ENCODE data around the gene SRCAP.
A peak's percentile ranks its signal among the peaks of the same experiment; 100 is the strongest.

SRCAP gene

DNA sequence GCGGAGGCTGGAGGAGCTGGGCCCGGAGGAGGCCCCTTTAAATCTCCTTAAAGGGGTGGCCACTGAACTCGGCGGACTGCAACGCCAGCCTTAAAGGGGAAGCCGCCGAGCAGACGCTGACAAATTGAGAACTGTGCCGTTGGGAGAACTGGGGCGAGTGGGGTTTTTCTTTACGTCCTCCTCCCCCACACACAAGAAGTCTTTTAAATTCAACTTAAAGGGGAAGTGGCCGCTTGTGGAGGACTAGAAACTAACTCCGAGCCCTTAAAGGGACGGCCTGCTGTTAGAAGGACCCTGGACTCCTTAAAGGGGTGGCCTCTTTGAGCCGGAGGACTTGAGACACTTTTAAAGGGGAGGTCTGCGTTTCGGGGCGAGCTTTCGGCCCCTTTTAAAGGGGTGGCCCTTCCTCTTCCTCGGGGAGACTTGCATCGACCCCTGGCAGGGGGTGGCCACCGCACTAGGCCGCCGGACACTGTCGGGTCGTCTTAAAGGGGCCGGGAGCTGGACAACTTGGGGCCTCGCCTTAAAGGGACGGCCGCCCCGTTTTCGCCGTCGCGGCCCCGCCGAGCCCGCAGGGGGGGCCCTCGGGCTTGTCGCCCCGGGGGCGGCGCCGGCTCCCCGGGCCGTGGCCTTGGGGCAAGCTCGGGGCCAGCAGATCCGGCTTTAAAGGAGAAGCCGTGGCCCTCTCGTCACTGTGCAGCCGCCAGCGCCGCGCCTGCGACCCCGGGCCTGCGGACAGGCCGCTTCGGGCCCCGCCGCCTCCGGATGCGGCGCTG, 40.1 kb upstream of the SRCAP start:
- Histone ChIP-seq H3K4me3 (peak overlapping the region; percentile 95), H3K27me3 (ENCODE audit: low read depth) (no peaks in the 10 kb centered on the region), H3K9me3 (no peaks in the 10 kb centered on the region), H3K36me3 (replicated peaks) (peaks cover 54% of the 10 kb centered on the region), H3K4me1 (peaks cover 13% of the 10 kb centered on the region)
- in situ Hi-C loops (cut with MboI; ENCODE audit: low sequenced_read_pairs) = no loop called here
- peak; percentile 58 to 94 for DNase-seq (ENCODE audit: low spot score in 2 of 2)

GRCh38 chr16:30659507-30660423, 39.2 kb upstream of the SRCAP start:
- DNase-seq (ENCODE audit: low spot score in 2 of 2) = no peak
- in situ Hi-C loops (cut with MboI; ENCODE audit: low sequenced_read_pairs) = no loop called here
- Histone ChIP-seq H3K27me3 (ENCODE audit: low read depth) (no peaks in the 10 kb centered on the region), H3K9me3 (no peaks in the 10 kb centered on the region), H3K4me1 (peaks cover 13% of the 10 kb centered on the region), H3K4me3 (peak overlapping the region; percentile 95), H3K36me3 (replicated peaks) (peaks cover 52% of the 10 kb centered on the region)

DNA sequence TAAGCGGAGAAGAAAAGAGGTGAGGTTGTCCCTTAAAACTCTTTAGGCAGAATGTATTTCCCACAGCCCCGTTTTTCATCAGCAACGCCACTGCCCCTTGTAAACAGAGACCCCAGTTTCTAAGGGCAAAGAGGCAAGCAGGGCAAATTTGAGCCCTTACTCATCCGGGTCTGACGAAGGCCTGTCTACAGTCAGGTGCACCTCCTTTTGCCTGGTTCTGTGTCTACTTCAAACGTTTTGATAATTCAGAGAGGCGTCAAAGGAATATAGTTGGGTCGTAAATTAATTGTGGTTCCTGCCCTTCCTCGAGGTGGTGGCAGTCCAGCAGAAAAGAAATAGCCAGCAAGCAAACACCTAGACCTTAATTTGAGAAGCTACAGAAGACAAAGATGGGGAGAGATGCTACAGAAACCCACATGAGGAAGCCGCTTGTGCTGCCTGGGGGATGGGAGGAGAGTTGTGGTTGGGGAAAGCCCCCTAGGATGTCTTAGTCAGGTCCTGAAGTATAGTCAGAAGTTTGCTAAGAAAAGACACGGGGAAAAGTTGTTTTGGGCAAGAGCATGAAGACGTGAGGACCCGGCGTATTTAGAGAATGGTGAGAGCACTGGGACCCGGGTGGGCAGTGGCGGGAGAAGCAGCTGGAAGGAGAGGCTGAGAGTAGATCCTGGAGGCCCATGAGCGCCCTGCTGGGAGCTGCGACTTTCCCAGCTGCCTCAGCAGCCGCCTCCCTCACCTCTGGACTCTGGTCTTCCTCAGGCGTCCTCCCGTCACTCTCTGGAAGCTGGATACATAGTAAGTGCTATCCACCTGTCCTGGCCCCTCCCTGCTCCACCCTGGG, 38.3 kb upstream of the SRCAP start:
- Histone ChIP-seq H3K27me3 (ENCODE audit: low read depth) (no peaks in the 10 kb centered on the region), H3K36me3 (replicated peaks) (peaks cover 53% of the 10 kb centered on the region), H3K9me3 (no peaks in the 10 kb centered on the region), H3K4me1 (peaks cover 13% of the 10 kb centered on the region), H3K4me3 (peak overlapping the region; percentile 95)
- no peak for DNase-seq (ENCODE audit: low spot score in 2 of 2)
- in situ Hi-C loops (cut with MboI; ENCODE audit: low sequenced_read_pairs) = no loop called here

DNA sequence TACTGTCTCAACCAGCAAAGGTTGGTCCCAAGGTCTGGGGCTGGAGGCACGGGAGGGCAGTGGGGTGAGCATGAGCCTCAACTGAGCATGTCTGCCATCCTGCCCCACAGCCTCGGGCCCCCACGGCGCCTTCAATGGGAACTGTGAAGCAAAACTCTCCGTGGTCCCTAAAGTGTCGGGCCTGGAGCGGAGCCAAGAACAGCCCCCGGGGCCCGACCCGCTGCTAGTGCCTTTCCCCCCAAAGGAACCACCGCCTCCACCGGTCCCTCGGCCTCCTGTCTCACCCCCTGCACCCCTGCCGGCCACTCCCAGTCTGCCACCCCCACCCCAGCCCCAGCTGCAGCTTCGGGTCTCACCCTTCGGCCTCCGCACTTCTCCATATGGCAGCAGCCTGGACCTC, 36.5 kb upstream of the SRCAP start:
- H3K4me1 ChIP-seq = peaks cover 10% of the 10 kb centered on the region
- DNase-seq (ENCODE audit: low spot score in 2 of 2) = no peak
- H3K4me3 ChIP-seq = no peak overlapping the region
- no peaks in the 10 kb centered on the region for H3K27me3 ChIP-seq (ENCODE audit: low read depth)
- no peaks in the 10 kb centered on the region for H3K9me3 ChIP-seq
- in situ Hi-C loops (cut with MboI; ENCODE audit: low sequenced_read_pairs) = no loop called here
- peaks cover 55% of the 10 kb centered on the region for H3K36me3 ChIP-seq (replicated peaks)

DNA sequence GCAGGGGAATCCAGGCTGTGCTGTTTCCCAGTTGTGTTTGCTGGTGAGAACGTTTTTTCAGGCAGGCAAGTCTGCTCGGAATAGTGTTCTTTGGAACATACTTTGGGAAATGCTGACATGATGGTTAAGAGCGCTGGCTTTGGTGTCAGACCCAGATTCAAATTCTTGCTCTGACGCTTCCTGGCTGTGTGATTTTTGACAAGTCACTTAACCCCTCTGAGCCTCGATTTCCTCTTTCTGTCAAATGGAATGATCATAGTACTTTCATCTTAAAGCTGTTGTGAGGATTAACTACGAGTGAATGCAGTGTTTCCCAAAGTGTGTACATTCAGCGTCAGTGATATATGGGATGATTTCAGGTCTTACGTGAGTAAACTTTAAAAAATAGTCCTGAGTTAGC, 35.9 kb upstream of the SRCAP start:
- no peak overlapping the region for H3K4me3 ChIP-seq
- in situ Hi-C loops (cut with MboI; ENCODE audit: low sequenced_read_pairs) = no loop called here
- no peaks in the 10 kb centered on the region for H3K9me3 ChIP-seq
- H3K27me3 ChIP-seq (ENCODE audit: low read depth) = no peaks in the 10 kb centered on the region
- H3K4me1 ChIP-seq = peaks cover 8% of the 10 kb centered on the region
- no peak for DNase-seq (ENCODE audit: low spot score in 2 of 2)
- H3K36me3 ChIP-seq (replicated peaks) = peaks cover 61% of the 10 kb centered on the region

DNA sequence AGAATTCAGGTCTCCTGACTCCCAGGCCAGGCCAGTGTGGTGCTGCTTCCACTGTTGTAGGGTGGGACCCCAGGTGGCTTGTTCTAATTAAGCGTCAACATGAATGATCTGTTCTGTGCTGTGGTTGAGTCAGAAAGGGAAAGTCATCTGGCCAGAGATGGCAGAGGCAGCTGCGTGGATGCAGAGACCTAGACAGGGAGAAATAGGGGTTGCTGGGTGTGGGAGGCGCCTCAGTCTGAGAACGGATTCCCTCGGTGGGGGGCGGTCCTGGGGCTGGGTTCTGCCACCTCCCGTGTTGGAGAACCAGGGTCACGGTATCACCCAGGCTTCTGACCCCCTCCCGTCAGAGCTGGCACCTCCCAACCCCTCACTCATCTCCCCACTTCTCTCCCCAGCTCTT, 35.2 kb upstream of the SRCAP start:
- Histone ChIP-seq H3K9me3 (no peaks in the 10 kb centered on the region), H3K4me3 (no peak overlapping the region), H3K27me3 (ENCODE audit: low read depth) (no peaks in the 10 kb centered on the region), H3K4me1 (peaks cover 8% of the 10 kb centered on the region), H3K36me3 (replicated peaks) (peaks cover 67% of the 10 kb centered on the region)
- no peak for DNase-seq (ENCODE audit: low spot score in 2 of 2)
- in situ Hi-C loops (cut with MboI; ENCODE audit: low sequenced_read_pairs) = no loop called here

DNA sequence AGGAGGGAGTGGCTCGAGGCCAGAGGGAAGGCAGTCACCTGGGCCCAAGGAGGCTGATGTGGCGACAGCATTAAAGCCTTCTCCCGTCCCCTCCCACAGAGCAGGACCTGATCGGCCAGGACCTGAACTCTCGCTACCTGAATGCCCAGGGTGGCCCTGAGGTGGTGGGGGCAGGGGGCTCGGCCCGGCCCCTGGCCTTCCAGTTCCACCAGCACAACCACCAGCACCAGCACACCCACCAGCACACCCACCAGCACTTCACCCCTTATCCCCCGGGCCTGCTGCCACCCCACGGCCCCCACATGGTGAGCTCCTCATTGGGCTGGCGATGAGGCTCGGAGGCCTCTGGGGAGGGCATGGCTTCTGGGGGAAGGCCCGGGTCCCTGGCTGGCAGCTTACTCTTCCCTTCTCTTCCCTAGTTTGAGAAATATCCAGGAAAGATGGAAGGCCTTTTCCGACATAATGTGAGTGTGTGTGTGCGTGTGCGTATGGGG, 34.3 kb upstream of the SRCAP start:
- H3K4me3 ChIP-seq = no peak overlapping the region
- no peaks in the 10 kb centered on the region for H3K27me3 ChIP-seq (ENCODE audit: low read depth)
- no peak for DNase-seq (ENCODE audit: low spot score in 2 of 2)
- peaks cover 74% of the 10 kb centered on the region for H3K36me3 ChIP-seq (replicated peaks)
- in situ Hi-C loops (cut with MboI; ENCODE audit: low sequenced_read_pairs) = no loop called here
- H3K4me1 ChIP-seq = peaks cover 8% of the 10 kb centered on the region
- H3K9me3 ChIP-seq = no peaks in the 10 kb centered on the region

- Histone ChIP-seq H3K9me3 (no peaks in the 10 kb centered on the region), H3K4me1 (peaks cover 7% of the 10 kb centered on the region), H3K4me3 (no peak overlapping the region), H3K27me3 (ENCODE audit: low read depth) (no peaks in the 10 kb centered on the region), H3K36me3 (replicated peaks) (peaks cover 80% of the 10 kb centered on the region)
- no peak for DNase-seq (ENCODE audit: low spot score in 2 of 2)
- in situ Hi-C loops (cut with MboI; ENCODE audit: low sequenced_read_pairs) = no loop called here
Observed at GRCh38 chr16:30665155-30665829, 33.7 kb upstream of the SRCAP start.

DNA sequence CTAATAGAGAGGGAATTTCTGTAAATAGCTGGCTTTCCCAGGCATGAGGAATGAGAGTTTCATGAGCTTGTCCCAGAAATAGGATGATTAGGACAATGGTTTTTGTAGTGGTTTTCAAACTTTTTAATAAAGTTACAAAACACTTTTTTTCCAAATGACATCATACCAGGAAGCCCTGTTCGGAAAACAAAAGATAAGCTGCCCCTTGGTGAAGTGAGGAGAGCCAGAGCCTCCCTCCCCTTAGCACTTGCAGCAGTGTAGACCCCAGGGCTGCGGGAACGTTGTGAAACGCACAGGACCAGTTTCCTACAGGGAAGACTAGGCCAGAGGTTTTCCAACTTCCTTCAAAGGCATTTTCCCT, 33.2 kb upstream of the SRCAP start:
- Histone ChIP-seq H3K4me1 (peaks cover 2% of the 10 kb centered on the region), H3K4me3 (no peak overlapping the region), H3K36me3 (replicated peaks) (peaks cover 82% of the 10 kb centered on the region), H3K27me3 (ENCODE audit: low read depth) (no peaks in the 10 kb centered on the region), H3K9me3 (no peaks in the 10 kb centered on the region)
- in situ Hi-C loops (cut with MboI; ENCODE audit: low sequenced_read_pairs) = no loop called here
- DNase-seq (ENCODE audit: low spot score in 2 of 2) = no peak

- Histone ChIP-seq H3K27me3 (ENCODE audit: low read depth) (no peaks in the 10 kb centered on the region), H3K4me1 (no peaks in the 10 kb centered on the region), H3K4me3 (no peak overlapping the region), H3K9me3 (no peaks in the 10 kb centered on the region), H3K36me3 (replicated peaks) (peaks cover 80% of the 10 kb centered on the region)
- in situ Hi-C loops (cut with MboI; ENCODE audit: low sequenced_read_pairs) = no loop called here
- no peak for DNase-seq (ENCODE audit: low spot score in 2 of 2)
Observed at GRCh38 chr16:30666681-30667080, 32.3 kb upstream of the SRCAP start.

- Histone ChIP-seq H3K36me3 (replicated peaks) (peaks cover 72% of the 10 kb centered on the region), H3K4me3 (no peak overlapping the region), H3K4me1 (no peaks in the 10 kb centered on the region), H3K9me3 (no peaks in the 10 kb centered on the region), H3K27me3 (ENCODE audit: low read depth) (no peaks in the 10 kb centered on the region)
- DNase-seq (ENCODE audit: low spot score in 2 of 2) = no peak
- in situ Hi-C loops (cut with MboI; ENCODE audit: low sequenced_read_pairs) = no loop called here
Observed at GRCh38 chr16:30667361-30667905, 31.5 kb upstream of the SRCAP start.

DNA sequence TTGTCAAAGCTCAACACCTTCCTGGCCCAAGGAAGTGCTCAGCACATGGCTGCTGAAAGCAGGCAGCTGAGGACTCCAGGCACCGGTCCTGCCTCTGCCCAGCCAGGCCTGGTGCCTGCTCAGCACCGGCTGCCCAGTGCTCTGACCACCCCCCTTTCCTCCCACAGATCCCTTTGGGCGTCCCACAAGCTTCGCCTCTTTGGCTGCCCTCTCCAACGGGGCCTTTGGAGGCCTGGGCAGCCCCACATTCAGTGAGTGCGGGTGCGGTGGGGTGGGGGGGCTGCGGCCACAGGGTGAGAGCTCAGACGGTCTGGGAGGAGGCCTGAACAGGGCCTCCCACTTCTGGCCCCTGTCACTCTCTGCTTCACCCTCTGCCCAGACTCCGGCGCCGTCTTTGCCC, 30.6 kb upstream of the SRCAP start:
- DNase-seq (ENCODE audit: low spot score in 2 of 2) = no peak
- in situ Hi-C loops (cut with MboI; ENCODE audit: low sequenced_read_pairs) = no loop called here
- H3K4me3 ChIP-seq = no peak overlapping the region
- H3K36me3 ChIP-seq (replicated peaks) = peaks cover 62% of the 10 kb centered on the region
- H3K27me3 ChIP-seq (ENCODE audit: low read depth) = no peaks in the 10 kb centered on the region
- no peaks in the 10 kb centered on the region for H3K4me1 ChIP-seq
- H3K9me3 ChIP-seq = no peaks in the 10 kb centered on the region

All from HAP-1 (cell line).